Kidney tubule cell (primary cell): ENCODE data around the gene FAM20C.
A peak's percentile ranks its signal among the peaks of the same experiment; 100 is the strongest.
"Not testable (repeated sequence)": the region's sequence is repeated elsewhere in the genome, so short reads cannot be mapped to it uniquely, and the experiment has no call there.

Experiments used
- DNase-seq: peaks from one replicate; pipeline ENCODE4 v3.0.0-alpha.2; 2018; ENCODE audit warnings: low spot score

The FAM20C gene

DNA sequence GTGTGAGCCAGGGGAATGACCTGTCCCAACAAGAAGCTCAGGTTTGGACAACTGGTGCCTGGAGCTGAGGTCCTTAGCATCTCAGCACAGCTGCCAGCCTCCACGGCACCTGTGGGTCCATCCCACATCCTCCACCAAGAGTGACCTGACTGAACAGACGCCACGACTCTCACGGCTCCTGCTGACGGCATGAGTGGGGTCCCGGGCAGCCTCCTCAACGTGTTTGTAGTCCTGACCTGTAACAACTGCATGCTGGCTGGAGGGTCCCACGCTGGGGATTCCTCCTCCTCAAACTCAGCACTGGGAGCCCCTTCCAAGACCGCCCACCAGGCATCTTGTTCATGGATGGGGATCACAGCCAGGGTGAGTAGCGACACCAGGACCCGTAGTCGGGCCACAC is 36.2 kb downstream of the FAM20C start:
- DNase-seq = no peak

GRCh38 chr7:229184-229964 is 37.0 kb downstream of the FAM20C start:
- DNase-seq = peak; percentile 70

DNA sequence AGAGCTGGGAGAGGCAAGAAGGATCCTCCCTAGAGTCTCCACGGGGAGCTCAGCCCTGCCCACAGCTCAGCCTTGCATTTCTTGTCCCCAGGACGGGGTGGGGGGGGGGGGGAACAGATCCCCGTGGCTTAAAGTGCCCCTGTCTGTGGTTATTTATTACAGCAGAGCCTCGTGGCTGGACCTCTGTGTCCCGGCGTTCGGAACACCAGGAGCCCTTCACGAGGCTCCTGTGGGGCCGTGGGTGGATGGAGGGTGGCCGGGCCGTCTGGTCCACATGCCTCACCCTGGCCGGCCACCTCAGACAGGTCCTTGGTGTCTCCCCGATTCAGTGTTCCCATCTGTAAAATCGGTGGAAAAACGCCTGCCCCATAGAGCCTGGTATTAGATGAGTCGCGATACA is 37.9 kb downstream of the FAM20C start:
- no peak for DNase-seq

GRCh38 chr7:231030-231857 is 38.9 kb downstream of the FAM20C start:
- DNase-seq = no peak

GRCh38 chr7:231858-232246 is 39.5 kb downstream of the FAM20C start:
- no peak for DNase-seq

GRCh38 chr7:232410-233248 is 40.3 kb downstream of the FAM20C start:
- DNase-seq = no peak

DNA sequence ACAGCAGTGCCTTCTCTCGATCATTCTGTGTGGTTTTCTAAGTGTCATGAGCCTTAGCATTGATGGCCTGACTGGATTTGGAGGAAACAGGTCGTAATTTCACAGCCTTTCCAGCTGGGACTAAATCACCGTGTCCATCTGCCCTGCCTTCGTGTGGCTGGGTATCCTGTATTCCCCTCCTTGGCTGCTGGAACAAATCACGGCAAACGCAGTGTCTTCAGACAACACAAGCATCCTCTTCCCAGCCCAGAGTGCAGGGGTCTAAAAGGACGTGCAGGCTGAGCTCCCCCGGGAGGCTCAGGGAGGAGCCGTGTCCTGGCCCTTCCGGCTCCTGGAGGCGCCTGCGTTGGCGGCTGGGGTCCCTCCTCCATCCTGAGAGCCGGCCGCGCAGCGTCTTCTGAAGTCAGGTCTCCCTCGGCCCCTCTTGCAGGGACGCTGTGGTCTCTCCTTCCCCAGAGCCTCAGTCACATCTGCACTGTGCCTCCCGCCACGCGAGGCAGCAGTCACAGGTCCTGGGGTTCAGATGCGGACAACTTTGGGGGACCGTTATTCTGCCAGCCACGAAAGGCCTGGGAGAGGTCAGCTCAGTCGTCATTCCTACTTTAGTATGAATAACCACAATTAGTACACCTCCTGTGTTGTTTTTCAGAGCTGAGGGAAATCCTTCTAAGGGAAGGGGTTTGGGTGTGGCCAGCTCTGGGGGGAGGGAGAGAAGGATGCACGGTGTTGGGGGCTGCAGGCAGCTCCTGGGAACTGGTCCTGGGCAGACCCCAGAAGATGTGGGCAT is 41.1 kb downstream of the FAM20C start:
- DNase-seq = no peak

DNA sequence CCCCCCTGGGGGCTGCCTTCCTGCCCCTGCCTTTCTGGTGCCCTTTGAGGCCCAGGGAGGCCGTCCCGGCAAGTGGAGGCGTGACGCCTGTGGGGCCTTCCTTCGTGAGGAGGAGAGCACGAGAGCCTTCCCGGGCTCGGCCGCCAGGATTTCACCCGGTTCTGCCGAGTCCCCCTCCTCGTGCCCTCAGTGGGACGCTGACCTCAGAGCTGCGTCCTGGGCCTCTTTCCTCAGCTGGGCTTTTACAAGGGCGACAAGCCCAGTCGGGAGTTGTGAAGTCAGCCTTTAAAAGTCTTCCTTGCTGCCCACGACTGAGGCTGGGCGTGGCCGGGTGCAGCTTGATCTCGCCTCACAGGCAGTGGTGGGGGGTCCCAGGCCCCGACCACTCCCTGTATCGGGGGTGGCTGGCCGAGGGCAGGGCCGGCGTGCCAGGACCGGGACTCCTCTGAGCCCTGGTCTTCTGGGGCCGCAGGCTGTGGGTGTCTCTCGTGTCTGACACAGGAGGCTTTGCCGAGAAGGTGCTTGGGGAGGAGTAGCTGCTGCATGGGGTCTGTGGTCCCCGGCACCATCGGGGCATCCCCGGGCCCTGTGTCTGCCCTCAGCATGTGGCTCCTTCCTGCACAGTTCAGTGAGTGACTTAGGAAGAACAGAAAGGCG is 41.8 kb downstream of the FAM20C start:
- DNase-seq = no peak

GRCh38 chr7:234708-235553 is 42.6 kb downstream of the FAM20C start:
- peak; percentile 24 for DNase-seq

GRCh38 chr7:235576-236395 is 43.4 kb downstream of the FAM20C start:
- peak; percentile 18 for DNase-seq

- DNase-seq = no peak
Measured at GRCh38 chr7:236967-237366, 44.6 kb downstream of the FAM20C start.

GRCh38 chr7:237385-237784 is 45.0 kb downstream of the FAM20C start:
- no peak for DNase-seq

GRCh38 chr7:240146-240676 is 47.8 kb downstream of the FAM20C start:
- no peak for DNase-seq

- peak; percentile 48 for DNase-seq
Measured at GRCh38 chr7:240887-241421, 48.6 kb downstream of the FAM20C start.

DNA sequence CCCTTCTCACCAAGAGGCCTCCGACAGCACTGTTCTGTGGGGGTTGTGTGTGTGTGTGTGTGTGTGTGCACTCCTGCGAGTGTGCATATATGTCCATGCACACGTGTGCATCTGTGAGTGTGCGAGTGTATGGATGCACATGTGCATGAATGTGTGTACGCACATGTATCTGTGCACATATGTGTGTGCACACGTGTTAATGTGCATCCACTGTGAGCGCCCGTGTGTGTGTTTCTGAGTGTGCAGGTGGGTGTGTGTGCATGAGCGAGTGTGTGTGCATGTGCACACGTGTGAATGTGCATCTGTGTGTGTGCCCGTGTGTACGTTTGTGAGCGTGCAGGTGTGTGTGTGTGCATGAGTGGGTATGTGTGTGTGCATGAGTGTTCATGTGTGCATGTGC is 49.1 kb downstream of the FAM20C start:
- no peak for DNase-seq

GRCh38 chr7:242826-243579 is 50.6 kb downstream of the FAM20C start:
- not testable (repeated sequence) for DNase-seq

- DNase-seq = not testable (repeated sequence)
Measured at GRCh38 chr7:243580-243978, 51.2 kb downstream of the FAM20C start.

DNA sequence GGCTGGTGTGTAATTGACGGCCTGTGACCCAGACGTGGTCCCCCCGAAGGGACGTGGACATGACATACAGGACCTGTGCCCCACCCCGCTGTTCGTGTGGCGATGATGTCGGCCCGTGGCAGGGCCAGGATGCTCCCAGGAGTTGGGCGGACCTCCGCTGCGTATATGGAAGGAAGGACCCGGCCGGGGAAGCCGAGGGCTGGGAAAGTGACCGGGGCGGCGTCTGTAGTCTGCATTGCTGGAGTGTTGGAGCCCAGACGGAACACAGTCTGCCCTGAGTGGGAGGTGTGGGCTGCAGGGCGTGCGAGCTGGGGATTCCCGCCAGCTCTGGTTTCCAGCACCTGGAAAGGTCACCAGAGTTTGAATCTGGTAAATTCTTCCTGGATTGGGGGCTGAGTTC is 52.6 kb downstream of the FAM20C start:
- DNase-seq = no peak
